Heart left ventricle (tissue), 13 donors: ENCODE measurements around the gene DNAJB4.
"Not testable (repeated sequence)": the region's sequence is repeated elsewhere in the genome, so short reads cannot be mapped to it uniquely, and the experiment has no call there.

Experiments
- CTCF ChIP-seq, 12 donors: fragments of 200-600 bp; sonication (generic) in 4 of 12; IDR thresholded peaks; one replicate each; pipeline versions ENCODE4 v1.5.0 to v1.8.0; 2018 to 2022; ENCODE audit warnings: antibody characterized with exemption in 12 of 12, mild to moderate bottlenecking in 5 of 12
- POLR2A ChIP-seq, 2 donors: fragments of 450-650 bp; IDR thresholded peaks; one replicate each; pipeline ENCODE4 v1.6.1; 2017; ENCODE audit warnings: antibody characterized with exemption in 2 of 2, mild to moderate bottlenecking in 2 of 2, moderate library complexity in 2 of 2
- donor health status: ischemic (EF 13 %, LVEDD 7.1; RV severe dilation, severe dysfunction).
- donor health status: DM: no; HTN: yes; CAD: no.
- donor health status: DM: no; HTN: no; CAD: no.
- donor health status: ischemic (EF 25% LVEDD 6.9; RV normal size, moderate dysfunction).
- donor health status: ischemic (EF 25% LVEDD 5.7; RV mildly dilated, moderate dysfunction).
- donor health status: ischemic (EF 35%, LVEDD 5.7; RV mildly dilated, moderate dysfunction).
- donor health status: nonischemic (EF 11% LVEDD 7.7; RV severe dilation, severe dysfunction).
- donor health status: DM: yes; HTN: yes; CAD: no.
- donor health status: PGD.
- donor health status: ischemic (EF 29% LVEDD 5.4; RV normal size, mild dysfunction).
- donor health status: nonischemic (EF 23%, LVEDD 6.1; RV moderate dilation, normal function).

- TF ChIP-seq CTCF, POLR2A (IDR thresholded peaks at IDR 0.05): not testable (repeated sequence)
These were observed 16.4 kb downstream of the DNAJB4 start for GRCh38 chr1:78021134-78021533.
